Chondrocyte (in vitro differentiated cells): ENCODE results near the gene WWTR1. TPM values are rescaled to one million over a fixed set of nuclear protein-coding genes. Genes with fewer than 3 reads are reported as not detected.

Experiments used
- DNase-seq: peaks from one replicate; pipeline ENCODE4 v3.0.0; 2021; ENCODE audit warnings: mixed read lengths, low spot score
- H3K27ac Mint-ChIP-seq: one replicate; pipeline ENCODE4 v1.8.0; 2021; ENCODE audit warnings: mild to moderate bottlenecking, moderate library complexity, mixed read lengths; ENCODE audit not compliant: unreplicated experiment
- H3K27me3 Mint-ChIP-seq: 2 replicates; pipeline ENCODE4 v1.8.0; 2021; ENCODE audit warnings: low read depth, mixed read lengths
- H3K36me3 Mint-ChIP-seq: 2 replicates; pipeline ENCODE4 v1.8.0; 2021; ENCODE audit warnings: low read depth, mixed read lengths
- H3K4me1 Mint-ChIP-seq: 2 replicates; pipeline ENCODE4 v1.8.0; 2021; ENCODE audit warnings: low read depth, mild to moderate bottlenecking, mixed read lengths
- H3K4me3 Mint-ChIP-seq: one replicate; pipeline ENCODE4 v1.8.0; 2021; ENCODE audit warnings: mild to moderate bottlenecking, moderate library complexity, mixed read lengths; ENCODE audit not compliant: unreplicated experiment
- H3K9me3 Mint-ChIP-seq: 2 replicates; pipeline ENCODE4 v1.8.0; 2021; ENCODE audit warnings: low read depth, mixed read lengths
- total RNA-seq: library from RNA; stranded (reverse); gene quantifications from 3 replicates; pipeline ENCODE4 v1.2.1, GENCODE V29; 2021
- TF ChIP-seq, protein P1 (sequence below): fragments of 200-600 bp; sonication (generic); IDR thresholded peaks from 2 replicates; pipeline ENCODE4 v1.5.0; 2021; ENCODE audit warnings: antibody characterized with exemption, mild to moderate bottlenecking, moderate library complexity

Gene WWTR1
- total RNA-seq, 1 donor from 2014 or later: 107 TPM

GRCh38 chr3:149534671-149535332, 123.0 kb downstream of the WWTR1 start:
- DNase-seq: no peak
- H3K36me3 Mint-ChIP-seq: no peaks in the 10 kb centered on the region
- H3K27ac Mint-ChIP-seq: peak overlapping the region; percentile 85
- peak overlapping the region; percentile 8 for H3K4me3 Mint-ChIP-seq
- TF ChIP-seq, protein P1, sequence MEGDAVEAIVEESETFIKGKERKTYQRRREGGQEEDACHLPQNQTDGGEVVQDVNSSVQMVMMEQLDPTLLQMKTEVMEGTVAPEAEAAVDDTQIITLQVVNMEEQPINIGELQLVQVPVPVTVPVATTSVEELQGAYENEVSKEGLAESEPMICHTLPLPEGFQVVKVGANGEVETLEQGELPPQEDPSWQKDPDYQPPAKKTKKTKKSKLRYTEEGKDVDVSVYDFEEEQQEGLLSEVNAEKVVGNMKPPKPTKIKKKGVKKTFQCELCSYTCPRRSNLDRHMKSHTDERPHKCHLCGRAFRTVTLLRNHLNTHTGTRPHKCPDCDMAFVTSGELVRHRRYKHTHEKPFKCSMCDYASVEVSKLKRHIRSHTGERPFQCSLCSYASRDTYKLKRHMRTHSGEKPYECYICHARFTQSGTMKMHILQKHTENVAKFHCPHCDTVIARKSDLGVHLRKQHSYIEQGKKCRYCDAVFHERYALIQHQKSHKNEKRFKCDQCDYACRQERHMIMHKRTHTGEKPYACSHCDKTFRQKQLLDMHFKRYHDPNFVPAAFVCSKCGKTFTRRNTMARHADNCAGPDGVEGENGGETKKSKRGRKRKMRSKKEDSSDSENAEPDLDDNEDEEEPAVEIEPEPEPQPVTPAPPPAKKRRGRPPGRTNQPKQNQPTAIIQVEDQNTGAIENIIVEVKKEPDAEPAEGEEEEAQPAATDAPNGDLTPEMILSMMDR: no peak
- peaks cover 88% of the 10 kb centered on the region for H3K4me1 Mint-ChIP-seq
- H3K9me3 Mint-ChIP-seq: no peaks in the 10 kb centered on the region
- no peaks in the 10 kb centered on the region for H3K27me3 Mint-ChIP-seq

DNA sequence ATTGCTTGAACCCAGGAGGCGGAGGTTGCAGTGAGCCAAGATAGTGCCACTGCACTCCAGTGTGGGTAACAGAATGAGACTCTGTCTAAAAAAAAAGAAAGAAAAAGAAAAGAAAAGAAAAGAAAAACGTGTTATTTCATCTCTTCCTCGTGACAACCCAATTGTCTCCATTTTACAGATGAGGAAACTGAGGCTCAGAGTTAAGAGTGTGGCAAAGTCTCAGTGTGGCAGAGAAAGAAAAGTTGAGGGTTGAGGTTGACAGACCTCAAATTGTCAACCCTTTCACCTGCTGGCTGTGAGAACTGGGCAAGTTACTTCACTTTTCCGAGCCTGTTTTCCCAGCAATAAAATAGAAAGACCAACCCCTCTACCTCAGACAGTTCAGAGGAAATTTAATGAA, 123.7 kb downstream of the WWTR1 start:
- Mint-ChIP-seq H3K36me3 (no peaks in the 10 kb centered on the region), H3K4me1 (peaks cover 83% of the 10 kb centered on the region), H3K9me3 (no peaks in the 10 kb centered on the region), H3K4me3 (no peak overlapping the region), H3K27me3 (no peaks in the 10 kb centered on the region), H3K27ac (peak overlapping the region; percentile 85)
- TF ChIP-seq, protein P1: no peak
- DNase-seq: no peak

GRCh38 chr3:149532489-149533180, 125.2 kb downstream of the WWTR1 start:
- no peak overlapping the region for H3K4me3 Mint-ChIP-seq
- no peaks in the 10 kb centered on the region for H3K36me3 Mint-ChIP-seq
- DNase-seq: no peak
- peak overlapping the region; percentile 85 for H3K27ac Mint-ChIP-seq
- H3K9me3 Mint-ChIP-seq: no peaks in the 10 kb centered on the region
- H3K4me1 Mint-ChIP-seq: peaks cover 87% of the 10 kb centered on the region
- TF ChIP-seq, protein P1: no peak
- H3K27me3 Mint-ChIP-seq: no peaks in the 10 kb centered on the region

DNA sequence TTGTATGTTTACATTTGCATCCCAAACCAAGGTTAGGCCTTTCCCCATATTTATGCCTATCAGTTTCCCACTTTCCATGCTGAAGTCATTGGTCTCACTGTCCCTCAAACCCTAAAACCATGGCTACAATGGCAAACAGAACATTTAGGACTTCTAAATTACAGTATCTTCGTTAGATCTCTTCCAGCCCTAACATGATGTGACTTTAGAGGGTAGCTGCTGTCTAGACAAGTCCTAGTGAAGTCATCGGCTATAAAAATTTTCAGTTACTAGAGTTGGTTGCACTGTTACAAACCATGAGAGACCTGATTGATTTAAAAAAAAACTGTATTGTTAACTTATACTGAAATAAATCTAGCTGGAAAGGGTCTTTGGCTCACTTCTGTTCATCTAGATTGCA, 128.7 kb downstream of the WWTR1 start:
- TF ChIP-seq, protein P1: no peak
- H3K36me3 Mint-ChIP-seq: peaks cover 19% of the 10 kb centered on the region
- H3K27ac Mint-ChIP-seq: no peak overlapping the region
- no peaks in the 10 kb centered on the region for H3K27me3 Mint-ChIP-seq
- H3K4me1 Mint-ChIP-seq: peaks cover 60% of the 10 kb centered on the region
- H3K9me3 Mint-ChIP-seq: no peaks in the 10 kb centered on the region
- DNase-seq: no peak
- H3K4me3 Mint-ChIP-seq: no peak overlapping the region

GRCh38 chr3:149528340-149528650, 129.5 kb downstream of the WWTR1 start:
- Mint-ChIP-seq H3K4me3 (no peak overlapping the region), H3K27me3 (no peaks in the 10 kb centered on the region), H3K9me3 (no peaks in the 10 kb centered on the region), H3K4me1 (peaks cover 52% of the 10 kb centered on the region), H3K36me3 (peaks cover 26% of the 10 kb centered on the region), H3K27ac (peak overlapping the region; percentile 25)
- no peak for DNase-seq
- TF ChIP-seq, protein P1: no peak
